C4-2B (cell line): ENCODE measurements around the gene IL37.

Source experiments
- H3K27ac ChIP-seq: fragments of 450-650 bp; 2 replicates; pipeline ENCODE4 v1.5.1; 2017
- CTCF ChIP-seq: fragments of 450-650 bp; conservative IDR thresholded peaks from 2 replicates; pipeline ENCODE4 v1.5.1; 2017; ENCODE audit warnings: mild to moderate bottlenecking
- ZFX ChIP-seq: fragments of 450-650 bp; IDR thresholded peaks from 2 replicates; pipeline ENCODE4 v1.6.1; 2017

The IL37 gene

DNA sequence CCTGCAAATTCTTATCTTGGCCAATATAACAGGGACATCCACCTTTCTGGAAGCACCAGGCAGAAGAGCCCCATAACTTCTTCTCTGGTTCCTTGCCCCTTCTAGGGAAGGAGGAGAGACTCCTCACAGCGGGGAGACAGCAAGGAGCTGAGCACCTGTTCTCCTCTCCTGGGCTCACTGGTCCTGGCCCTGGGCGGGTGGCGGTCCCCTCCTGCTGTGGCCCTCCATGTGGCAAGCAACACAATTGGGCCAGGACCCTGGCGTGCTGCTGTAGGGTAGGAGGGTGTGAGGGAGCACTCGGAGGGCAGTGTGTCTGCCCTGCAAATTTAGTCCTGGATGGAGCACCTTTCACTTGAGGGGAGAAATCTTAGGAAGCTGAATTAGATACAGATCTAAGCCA is 6.9 kb downstream of the IL37 start:
- H3K27ac ChIP-seq, result no peak overlapping the region
- no peak for TF ChIP-seq CTCF
- no peak for TF ChIP-seq ZFX

DNA sequence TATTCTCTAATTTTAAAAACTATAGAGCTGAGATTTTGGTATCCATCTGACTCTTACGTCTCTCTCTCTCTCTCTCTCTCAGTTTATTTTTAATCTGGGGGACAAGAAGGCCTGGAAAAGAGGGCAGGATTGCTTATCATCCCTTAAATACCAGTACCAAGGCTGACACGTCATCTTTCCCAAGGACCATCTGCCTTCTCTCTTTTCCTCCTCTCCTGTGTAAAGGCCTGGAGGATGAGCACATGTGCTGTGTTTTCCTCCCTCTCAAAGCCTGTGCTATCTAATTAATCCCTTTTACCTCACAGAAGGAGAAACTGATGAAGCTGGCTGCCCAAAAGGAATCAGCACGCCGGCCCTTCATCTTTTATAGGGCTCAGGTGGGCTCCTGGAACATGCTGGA is 7.3 kb downstream of the IL37 start:
- no peak overlapping the region for H3K27ac ChIP-seq
- no peak for TF ChIP-seq CTCF
- no peak for TF ChIP-seq ZFX

- no peak for TF ChIP-seq ZFX
- no peak for TF ChIP-seq CTCF
- H3K27ac ChIP-seq, result no peak overlapping the region
Observed at GRCh38 chr2:112919086-112919485, 8.1 kb downstream of the IL37 start.

GRCh38 chr2:112920923-112921532 is 10.1 kb downstream of the IL37 start:
- no peak overlapping the region for H3K27ac ChIP-seq
- TF ChIP-seq ZFX (no peak), CTCF (no peak)

GRCh38 chr2:112921982-112922381 is 11.0 kb downstream of the IL37 start:
- no peak for TF ChIP-seq CTCF
- no peak for TF ChIP-seq ZFX
- no peak overlapping the region for H3K27ac ChIP-seq

- TF ChIP-seq CTCF (no peak), ZFX (no peak)
- no peak overlapping the region for H3K27ac ChIP-seq
Observed at GRCh38 chr2:112923237-112923966, 12.4 kb downstream of the IL37 start.

DNA sequence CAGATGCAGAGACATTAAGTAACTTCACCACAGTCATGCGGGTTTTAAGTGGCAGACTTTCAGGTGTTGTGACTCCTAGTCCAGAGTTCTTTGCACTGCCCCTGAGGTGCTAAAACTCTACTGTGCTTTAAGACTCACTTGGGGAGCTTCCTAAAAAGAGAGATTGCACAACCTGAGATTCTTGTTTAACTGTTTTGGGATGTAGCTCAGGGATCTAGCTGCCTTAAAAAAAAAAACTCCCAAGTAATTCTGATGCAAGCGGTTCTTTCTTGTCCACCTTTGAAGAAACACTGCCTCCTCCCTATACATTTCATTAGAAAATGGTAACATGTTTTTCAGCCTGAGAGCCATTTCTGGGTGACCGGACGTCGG is 13.0 kb downstream of the IL37 start:
- H3K27ac ChIP-seq, result no peak overlapping the region
- TF ChIP-seq ZFX, result no peak
- no peak for TF ChIP-seq CTCF
